Uterus (tissue), 2 donors: ENCODE results near the gene CCDC170.
A peak's percentile ranks its signal among the peaks of the same experiment; 100 is the strongest.

ENCODE experiments used
- POLR2A ChIP-seq, 2 donors: fragments of 450-650 bp; IDR thresholded peaks; one replicate each; pipeline ENCODE4 v1.6.1; 2016; ENCODE audit warnings: antibody characterized with exemption in 2 of 2, mild to moderate bottlenecking in 1 of 2, moderate library complexity in 1 of 2
- TF ChIP-seq, protein P1 (sequence below), 4 experiments: fragments of 200-600 bp in 2 of 4; fragments of 450-650 bp in 2 of 4; sonication (generic) in 2 of 4; IDR thresholded peaks; one replicate each; pipeline ENCODE4 v1.5.1; 2016 to 2019; ENCODE audit warnings: antibody characterized with exemption in 4 of 4, mild to moderate bottlenecking in 2 of 4, moderate library complexity in 1 of 4

DNA sequence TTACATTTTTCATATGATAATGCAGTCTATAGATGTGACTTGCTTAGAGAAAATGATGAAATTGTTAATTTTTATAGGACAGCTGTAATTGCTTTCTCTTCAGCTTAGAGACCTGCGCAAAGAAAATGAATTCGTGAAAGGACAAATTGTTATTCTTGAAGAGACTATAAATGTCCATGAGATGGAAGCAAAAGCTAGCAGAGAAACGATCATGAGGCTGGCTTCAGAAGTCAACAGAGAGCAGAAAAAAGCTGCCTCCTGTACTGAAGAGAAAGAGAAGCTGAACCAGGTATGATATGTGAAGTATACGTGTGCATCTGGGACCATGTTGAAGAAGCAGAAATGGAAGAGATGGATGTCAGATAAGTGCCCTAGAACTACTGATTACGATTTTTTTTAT, 54.4 kb downstream of the CCDC170 start:
- no peak for TF ChIP-seq POLR2A (IDR thresholded peaks at IDR 0.05)
- TF ChIP-seq, protein P1, sequence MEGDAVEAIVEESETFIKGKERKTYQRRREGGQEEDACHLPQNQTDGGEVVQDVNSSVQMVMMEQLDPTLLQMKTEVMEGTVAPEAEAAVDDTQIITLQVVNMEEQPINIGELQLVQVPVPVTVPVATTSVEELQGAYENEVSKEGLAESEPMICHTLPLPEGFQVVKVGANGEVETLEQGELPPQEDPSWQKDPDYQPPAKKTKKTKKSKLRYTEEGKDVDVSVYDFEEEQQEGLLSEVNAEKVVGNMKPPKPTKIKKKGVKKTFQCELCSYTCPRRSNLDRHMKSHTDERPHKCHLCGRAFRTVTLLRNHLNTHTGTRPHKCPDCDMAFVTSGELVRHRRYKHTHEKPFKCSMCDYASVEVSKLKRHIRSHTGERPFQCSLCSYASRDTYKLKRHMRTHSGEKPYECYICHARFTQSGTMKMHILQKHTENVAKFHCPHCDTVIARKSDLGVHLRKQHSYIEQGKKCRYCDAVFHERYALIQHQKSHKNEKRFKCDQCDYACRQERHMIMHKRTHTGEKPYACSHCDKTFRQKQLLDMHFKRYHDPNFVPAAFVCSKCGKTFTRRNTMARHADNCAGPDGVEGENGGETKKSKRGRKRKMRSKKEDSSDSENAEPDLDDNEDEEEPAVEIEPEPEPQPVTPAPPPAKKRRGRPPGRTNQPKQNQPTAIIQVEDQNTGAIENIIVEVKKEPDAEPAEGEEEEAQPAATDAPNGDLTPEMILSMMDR (IDR thresholded peaks at IDR 0.05) = peak in 3 of 4 experiments; percentile 13 to 44 (median 23)
